ENCODE data around the gene POTEB3. TPM values are rescaled to one million over a fixed set of nuclear protein-coding genes. Genes with fewer than 3 reads are reported as not detected.

Gene POTEB3
- total RNA-seq, 4 donors from 2014 or later: not detected

Small RNAs within 50 kb of the gene (small RNA-seq; reads per million reads assigned to genes)
- gene GRAMD4P6 (0 reads per million in 2 donors), gene MIR3118-3 (0 reads per million in 2 donors), gene RF00026 (0 reads per million in 2 donors)
